Natural killer cell (primary cell): ENCODE measurements around the gene JOSD2. TPM values are rescaled to one million over a fixed set of nuclear protein-coding genes. Genes with fewer than 3 reads are reported as not detected.

Source experiments
- ATAC-seq, 3 donors: fragments of 150-1000 bp in 2 of 3; fragments of 200-7000 bp in 1 of 3; cut with Tn5 transposase; 1 replicate in 1 of 3; 2 replicates in 2 of 3; pipeline ENCODE4 v1.10.0; 2021; ENCODE audit warnings: mild to moderate bottlenecking in 2 of 3, moderate library complexity in 2 of 3
- DNase-seq, 2 donors: peaks; one replicate each; pipeline versions ENCODE4 v3.0.0 to v3.0.0-alpha.2; 2013 to 2021; ENCODE audit warnings: mixed read lengths in 1 of 2
- H3K27ac ChIP-seq: one replicate; pipeline ENCODE4 v1.5.1; 2013; ENCODE audit warnings: mild to moderate bottlenecking, low read length
- H3K27me3 ChIP-seq: one replicate; pipeline ENCODE4 v1.6.1; 2013; ENCODE audit warnings: low read length; ENCODE audit not compliant: control insufficient read depth, insufficient read depth
- H3K36me3 ChIP-seq: one replicate; pipeline ENCODE4 v1.6.1; 2013; ENCODE audit warnings: low read length; ENCODE audit not compliant: control insufficient read depth, insufficient read depth
- H3K4me1 ChIP-seq: one replicate; pipeline ENCODE4 v1.6.1; 2013; ENCODE audit warnings: low read length; ENCODE audit not compliant: control insufficient read depth, insufficient read depth
- H3K4me3 ChIP-seq: one replicate; pipeline ENCODE4 v1.5.1; 2013; ENCODE audit warnings: low read length
- H3K9me3 ChIP-seq: one replicate; pipeline ENCODE4 v1.6.1; 2013; ENCODE audit warnings: low read length; ENCODE audit not compliant: control insufficient read depth, insufficient read depth
- H3K27ac Mint-ChIP-seq, 2 donors: one replicate each; pipeline ENCODE4 v1.8.0; 2022; ENCODE audit warnings: mild to moderate bottlenecking in 2 of 2, mixed read lengths in 2 of 2, moderate library complexity in 1 of 2
- H3K27me3 Mint-ChIP-seq, 2 donors: one replicate each; pipeline ENCODE4 v1.8.0; 2022; ENCODE audit warnings: low read depth in 2 of 2, mixed read lengths in 2 of 2
- H3K36me3 Mint-ChIP-seq: one replicate; pipeline ENCODE4 v1.8.0; 2022; ENCODE audit warnings: mixed read lengths
- H3K4me1 Mint-ChIP-seq, 2 donors: one replicate each; pipeline ENCODE4 v1.8.0; 2022; ENCODE audit warnings: mixed read lengths in 2 of 2
- H3K4me3 Mint-ChIP-seq: one replicate; pipeline ENCODE4 v1.8.0; 2022; ENCODE audit warnings: mild to moderate bottlenecking, moderate library complexity, mixed read lengths
- H3K9me3 Mint-ChIP-seq, 2 donors: one replicate each; pipeline ENCODE4 v1.8.0; 2022; ENCODE audit warnings: mixed read lengths in 2 of 2
- CTCF ChIP-seq: fragments of 200-600 bp; IDR thresholded peaks from one replicate; pipeline ENCODE4 v1.8.0; 2022; ENCODE audit warnings: antibody characterized with exemption
- WGBS: methylation state at CpG from one replicate; pipeline ENCODE4 v1.1.7; 2013; ENCODE audit warnings: missing lambda C conversion rate; ENCODE audit not compliant: insufficient coverage; 5-methylcytosine and 5-hydroxymethylcytosine counted together
- intact Hi-C: fragments of 100-400 bp; cut with micrococcal nuclease; formaldehyde crosslinking; loops from one replicate; pipeline ENCODE4 v1.14.2; 2022
- total RNA-seq, 4 donors: library from RNA; stranded (reverse); fragments of 120-200 nt in 1 of 4; gene quantifications; one replicate each; pipeline versions ENCODE4 v1.2.3 to v1.2.4, GENCODE V29; 2013 to 2022

The JOSD2 gene
- total RNA-seq, 3 donors from 2014 or later (not counting 1 experiment from before 2014, with no cell fraction given): 18.8 to 22.0 (median 20.3) TPM

GRCh38 chr19:50555450-50556281 is 44.7 kb upstream of the JOSD2 start:
- H3K4me3 Mint-ChIP-seq: peak overlapping the region; percentile 68
- no peak for ATAC-seq
- no peaks in the 10 kb centered on the region for H3K36me3 Mint-ChIP-seq
- H3K27me3 Mint-ChIP-seq: peaks cover 41 to 60% of the 10 kb centered on the region in 2 donors
- no peaks in the 10 kb centered on the region for H3K9me3 Mint-ChIP-seq
- intact Hi-C loops: loop anchor here (5.0 kb wide), 1 partner anchor 198 kb away; no protein-coding TSS in a partner anchor
- H3K36me3 ChIP-seq: no peaks in the 10 kb centered on the region
- H3K4me3 ChIP-seq: no peak overlapping the region
- 34% methylated on average over 28 of the region's 28 CpGs for WGBS
- no peak for TF ChIP-seq CTCF
- no peak overlapping the region for H3K27ac ChIP-seq
- peaks cover 5 to 20% of the 10 kb centered on the region in 2 donors for H3K4me1 Mint-ChIP-seq
- peaks cover 13% of the 10 kb centered on the region for H3K4me1 ChIP-seq
- no peak overlapping the region for H3K27ac Mint-ChIP-seq
- peaks cover 12% of the 10 kb centered on the region for H3K27me3 ChIP-seq
- no peak for DNase-seq
- H3K9me3 ChIP-seq: no peaks in the 10 kb centered on the region

- Mint-ChIP-seq H3K9me3 (no peaks in the 10 kb centered on the region), H3K4me3 (peak overlapping the region; percentile 10), H3K27me3 (peaks cover 45 to 66% of the 10 kb centered on the region in 2 donors), H3K36me3 (no peaks in the 10 kb centered on the region), H3K27ac (no peak overlapping the region), H3K4me1 (peaks cover 5 to 20% of the 10 kb centered on the region in 2 donors)
- peaks cover 13% of the 10 kb centered on the region for H3K4me1 ChIP-seq
- no peak overlapping the region for H3K27ac ChIP-seq
- peaks cover 12% of the 10 kb centered on the region for H3K27me3 ChIP-seq
- no peak for ATAC-seq
- no peak for DNase-seq
- WGBS: 56% methylated on average over 12 of the region's 12 CpGs
- no peaks in the 10 kb centered on the region for H3K36me3 ChIP-seq
- H3K9me3 ChIP-seq: no peaks in the 10 kb centered on the region
- intact Hi-C loops: loop anchor here (5.0 kb wide), 1 partner anchor 198 kb away; no protein-coding TSS in a partner anchor
- no peak for TF ChIP-seq CTCF
- no peak overlapping the region for H3K4me3 ChIP-seq
Measured at GRCh38 chr19:50555033-50555432, 44.0 kb upstream of the JOSD2 start.

- no peak for TF ChIP-seq CTCF
- H3K27me3 ChIP-seq: peaks cover 12% of the 10 kb centered on the region
- DNase-seq (no peak), ATAC-seq (no peak)
- no peaks in the 10 kb centered on the region for H3K9me3 ChIP-seq
- no peaks in the 10 kb centered on the region for H3K36me3 ChIP-seq
- Mint-ChIP-seq H3K27me3 (peaks cover 45 to 68% of the 10 kb centered on the region in 2 donors), H3K27ac (no peak overlapping the region), H3K4me1 (peaks cover 5 to 20% of the 10 kb centered on the region in 2 donors), H3K9me3 (no peaks in the 10 kb centered on the region), H3K36me3 (no peaks in the 10 kb centered on the region), H3K4me3 (no peak overlapping the region)
- intact Hi-C loops: no loop called here
- peaks cover 13% of the 10 kb centered on the region for H3K4me1 ChIP-seq
- no peak overlapping the region for H3K27ac ChIP-seq
- no peak overlapping the region for H3K4me3 ChIP-seq
- WGBS: 88% methylated on average over 10 of the region's 10 CpGs
Measured at GRCh38 chr19:50554212-50554611, 43.2 kb upstream of the JOSD2 start.
